Measurements from ENCODE around the gene RRP1B.

DNA sequence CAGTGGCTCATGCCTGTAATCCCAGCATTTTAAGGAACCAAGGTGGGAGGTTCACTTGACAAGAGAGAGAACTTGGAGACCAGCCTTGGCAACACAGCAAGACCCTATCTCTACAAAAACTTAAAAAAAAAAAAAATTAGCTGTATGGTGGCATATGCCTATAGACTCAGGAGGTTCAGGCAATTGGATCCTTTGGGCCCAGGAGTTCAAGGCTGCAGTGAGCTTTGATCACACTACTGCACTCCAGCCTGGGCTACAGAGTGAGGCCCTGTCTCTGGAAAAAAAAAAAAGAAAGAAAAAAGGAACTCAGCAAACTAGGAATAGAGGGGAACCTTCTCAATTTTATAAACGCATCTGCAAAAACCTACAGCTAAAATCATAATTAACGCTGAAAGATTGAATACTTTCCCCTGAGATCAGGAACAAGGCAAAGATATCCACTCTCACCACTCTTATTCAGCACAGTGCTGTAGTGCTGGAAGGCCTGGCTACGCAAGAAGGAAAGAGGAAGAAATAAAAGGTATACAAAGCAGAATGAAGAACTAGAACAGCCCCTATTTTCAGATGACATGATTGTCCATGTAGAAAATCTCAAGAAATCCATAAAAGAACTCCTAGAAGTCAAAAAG lies 21.7 kb upstream of the RRP1B start:
- TF ChIP-seq, protein P1, sequence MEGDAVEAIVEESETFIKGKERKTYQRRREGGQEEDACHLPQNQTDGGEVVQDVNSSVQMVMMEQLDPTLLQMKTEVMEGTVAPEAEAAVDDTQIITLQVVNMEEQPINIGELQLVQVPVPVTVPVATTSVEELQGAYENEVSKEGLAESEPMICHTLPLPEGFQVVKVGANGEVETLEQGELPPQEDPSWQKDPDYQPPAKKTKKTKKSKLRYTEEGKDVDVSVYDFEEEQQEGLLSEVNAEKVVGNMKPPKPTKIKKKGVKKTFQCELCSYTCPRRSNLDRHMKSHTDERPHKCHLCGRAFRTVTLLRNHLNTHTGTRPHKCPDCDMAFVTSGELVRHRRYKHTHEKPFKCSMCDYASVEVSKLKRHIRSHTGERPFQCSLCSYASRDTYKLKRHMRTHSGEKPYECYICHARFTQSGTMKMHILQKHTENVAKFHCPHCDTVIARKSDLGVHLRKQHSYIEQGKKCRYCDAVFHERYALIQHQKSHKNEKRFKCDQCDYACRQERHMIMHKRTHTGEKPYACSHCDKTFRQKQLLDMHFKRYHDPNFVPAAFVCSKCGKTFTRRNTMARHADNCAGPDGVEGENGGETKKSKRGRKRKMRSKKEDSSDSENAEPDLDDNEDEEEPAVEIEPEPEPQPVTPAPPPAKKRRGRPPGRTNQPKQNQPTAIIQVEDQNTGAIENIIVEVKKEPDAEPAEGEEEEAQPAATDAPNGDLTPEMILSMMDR (IDR thresholded peaks at IDR 0.05): no peak
- TF ChIP-seq, protein P2, sequence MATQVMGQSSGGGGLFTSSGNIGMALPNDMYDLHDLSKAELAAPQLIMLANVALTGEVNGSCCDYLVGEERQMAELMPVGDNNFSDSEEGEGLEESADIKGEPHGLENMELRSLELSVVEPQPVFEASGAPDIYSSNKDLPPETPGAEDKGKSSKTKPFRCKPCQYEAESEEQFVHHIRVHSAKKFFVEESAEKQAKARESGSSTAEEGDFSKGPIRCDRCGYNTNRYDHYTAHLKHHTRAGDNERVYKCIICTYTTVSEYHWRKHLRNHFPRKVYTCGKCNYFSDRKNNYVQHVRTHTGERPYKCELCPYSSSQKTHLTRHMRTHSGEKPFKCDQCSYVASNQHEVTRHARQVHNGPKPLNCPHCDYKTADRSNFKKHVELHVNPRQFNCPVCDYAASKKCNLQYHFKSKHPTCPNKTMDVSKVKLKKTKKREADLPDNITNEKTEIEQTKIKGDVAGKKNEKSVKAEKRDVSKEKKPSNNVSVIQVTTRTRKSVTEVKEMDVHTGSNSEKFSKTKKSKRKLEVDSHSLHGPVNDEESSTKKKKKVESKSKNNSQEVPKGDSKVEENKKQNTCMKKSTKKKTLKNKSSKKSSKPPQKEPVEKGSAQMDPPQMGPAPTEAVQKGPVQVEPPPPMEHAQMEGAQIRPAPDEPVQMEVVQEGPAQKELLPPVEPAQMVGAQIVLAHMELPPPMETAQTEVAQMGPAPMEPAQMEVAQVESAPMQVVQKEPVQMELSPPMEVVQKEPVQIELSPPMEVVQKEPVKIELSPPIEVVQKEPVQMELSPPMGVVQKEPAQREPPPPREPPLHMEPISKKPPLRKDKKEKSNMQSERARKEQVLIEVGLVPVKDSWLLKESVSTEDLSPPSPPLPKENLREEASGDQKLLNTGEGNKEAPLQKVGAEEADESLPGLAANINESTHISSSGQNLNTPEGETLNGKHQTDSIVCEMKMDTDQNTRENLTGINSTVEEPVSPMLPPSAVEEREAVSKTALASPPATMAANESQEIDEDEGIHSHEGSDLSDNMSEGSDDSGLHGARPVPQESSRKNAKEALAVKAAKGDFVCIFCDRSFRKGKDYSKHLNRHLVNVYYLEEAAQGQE (IDR thresholded peaks at IDR 0.05; ENCODE audit: insufficient read depth in 1 of 2, low read depth in 2 of 2, low read length in 1 of 2): no peak
- TF ChIP-seq POLR2AphosphoS5 (IDR thresholded peaks at IDR 0.05; ENCODE audit: low read depth, low read length) (no peak), SIN3A (IDR thresholded peaks at IDR 0.05; ENCODE audit: borderline replicate concordance, insufficient read depth, low read depth, low read length) (no peak)

Data from Panc1 (cell line).